Pancreas (tissue), 10 donors: ENCODE measurements around the gene SLC25A51. TPM values are rescaled to one million over a fixed set of nuclear protein-coding genes. Genes with fewer than 3 reads are reported as not detected.

Experiments used
- ATAC-seq, 4 donors: fragments of 200-7000 bp; cut with Tn5 transposase; one replicate each; pipeline versions ENCODE4 v1.8.0 to v1.9.1; 2020; ENCODE audit warnings: mild to moderate bottlenecking in 4 of 4, moderate library complexity in 4 of 4
- DNase-seq, 6 donors: peaks; one replicate each; pipeline ENCODE4 v3.0.0-alpha.2; 2020
- FAIRE-seq: peaks from 2 replicates; lab custom pipeline; 2012; peaks lifted over from hg19 to GRCh38; lab: Jason Lieb, UNC
- H3K27ac ChIP-seq, 4 donors: fragments of 200-600 bp; sonication (generic); 1 replicate in 3 of 4; 2 replicates in 1 of 4; pipeline versions ENCODE4 v1.5.0 to v1.8.0; 2020
- H3K27me3 ChIP-seq, 4 donors: fragments of 200-600 bp; one replicate each; pipeline ENCODE4 v1.8.0; 2021
- H3K36me3 ChIP-seq, 3 donors: fragments of 200-600 bp; sonication (generic) in 1 of 3; one replicate each; pipeline versions ENCODE4 v1.5.0 to v1.8.0; 2020 to 2021
- H3K4me1 ChIP-seq, 3 donors: fragments of 200-600 bp; one replicate each; pipeline ENCODE4 v1.8.0; 2021
- H3K4me3 ChIP-seq, 4 donors: fragments of 200-600 bp; sonication (generic) in 2 of 4; one replicate each; pipeline versions ENCODE4 v1.5.0 to v1.8.0; 2020 to 2021
- H3K9me3 ChIP-seq, 4 donors: fragments of 200-600 bp; one replicate each; pipeline ENCODE4 v1.8.0; 2021
- WGBS, 2 donors: extraction: QIAGEN DNeasy Blood & Tissue Kit; methylation state at CpG; one replicate each; pipeline ENCODE4 v1.1.7; 2013; 5-methylcytosine and 5-hydroxymethylcytosine counted together
- intact Hi-C, 3 donors: fragments of 100-400 bp; cut with DNase I; formaldehyde crosslinking; loops; one replicate each; pipeline versions ENCODE4 v1.11.1 to v1.14.2; 2022
- polyA plus RNA-seq, 2 donors: library from polyadenylated mRNA; stranded (reverse); fragments of 200-250 nt; gene quantifications; one replicate each; pipeline ENCODE4 v1.2.3, GENCODE V29; 2013
- total RNA-seq, 6 donors: library from RNA; stranded (reverse); fragmentation: NEBNext Ultra II Directional in 4 of 6; extraction: Animal tissue kit (Norgen Biotek cat#: 25700) in 4 of 6; gene quantifications; one replicate each; pipeline versions ENCODE4 v1.2.1 to v1.2.4, GENCODE V29; 2021 to 2023
- TF ChIP-seq, protein P1 (sequence below), 4 donors: fragments of 200-600 bp; sonication (generic) in 3 of 4; IDR thresholded peaks; one replicate each; pipeline versions ENCODE4 v1.5.0 to v1.8.0; 2021; ENCODE audit warnings: antibody characterized with exemption in 4 of 4
- donor health status: healthy with polysubstance abuse.
- donor health status: DM: no; HTN: no; CAD: no; lungs with moderate emphysema.
- donor health status: DM: no; HTN: no; CAD: no.
- donor health status: control.
- donor health status: control.
- donor health status: Bipolar disorder and iron deficiency.
- donor health status: DM: yes; HTN: yes; CAD: no.
- donor health status: DM: no; HTN: no; CAD: no.
- donor health status: DM: no; HTN: no; CAD: no.
- donor health status: DM: yes; HTN: yes; CAD: no.

SLC25A51 gene
- total and polyA plus RNA-seq, 8 donors = 3.1 to 19.0 (median 13.2) TPM

DNA sequence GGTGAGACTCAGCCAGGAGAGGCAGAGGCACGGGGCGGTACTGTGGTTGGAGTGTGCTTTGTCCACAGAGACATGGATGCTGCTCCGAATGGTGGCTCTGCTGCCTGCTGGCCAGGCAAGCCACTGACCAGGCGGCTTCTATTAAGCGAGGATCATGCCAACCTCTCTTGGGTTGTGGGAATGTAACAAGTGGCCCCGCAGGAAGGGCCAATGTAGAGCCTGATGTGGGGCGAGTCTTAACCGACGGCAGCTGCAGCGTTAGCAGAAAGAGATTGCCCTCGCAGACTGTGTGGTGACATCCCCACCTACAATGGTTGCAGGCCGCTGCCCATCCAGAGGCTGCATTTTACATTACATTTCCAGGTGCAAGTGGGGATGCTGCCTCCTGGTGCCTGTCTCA lies 46.6 kb upstream of the SLC25A51 start:
- 49 to 55% methylated on average over 12 of the region's 12 CpGs for WGBS, 2 donors
- ATAC-seq = peak in 3 of 4 donors; percentile 28 to 53 (median 34)

DNA sequence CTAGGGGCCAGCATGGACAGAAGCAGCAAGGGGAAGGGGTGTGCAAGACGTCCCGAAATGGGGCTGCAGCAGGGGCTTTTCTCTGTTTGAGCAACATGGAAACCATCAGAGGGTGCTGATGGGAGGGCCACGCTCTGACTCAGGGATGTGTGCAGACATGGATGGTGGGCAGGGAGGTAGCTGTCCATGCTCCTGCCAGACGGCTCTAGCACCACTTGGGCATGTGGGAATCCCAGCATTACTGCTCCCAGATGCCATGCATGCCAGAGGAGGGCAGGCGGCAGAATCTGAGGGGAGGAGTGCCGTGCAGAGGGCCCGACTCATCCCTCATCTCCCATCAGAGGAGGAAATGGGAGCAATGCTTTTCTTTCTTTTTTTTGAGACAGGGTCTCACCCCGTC lies 45.6 kb upstream of the SLC25A51 start:
- TF ChIP-seq, protein P1, sequence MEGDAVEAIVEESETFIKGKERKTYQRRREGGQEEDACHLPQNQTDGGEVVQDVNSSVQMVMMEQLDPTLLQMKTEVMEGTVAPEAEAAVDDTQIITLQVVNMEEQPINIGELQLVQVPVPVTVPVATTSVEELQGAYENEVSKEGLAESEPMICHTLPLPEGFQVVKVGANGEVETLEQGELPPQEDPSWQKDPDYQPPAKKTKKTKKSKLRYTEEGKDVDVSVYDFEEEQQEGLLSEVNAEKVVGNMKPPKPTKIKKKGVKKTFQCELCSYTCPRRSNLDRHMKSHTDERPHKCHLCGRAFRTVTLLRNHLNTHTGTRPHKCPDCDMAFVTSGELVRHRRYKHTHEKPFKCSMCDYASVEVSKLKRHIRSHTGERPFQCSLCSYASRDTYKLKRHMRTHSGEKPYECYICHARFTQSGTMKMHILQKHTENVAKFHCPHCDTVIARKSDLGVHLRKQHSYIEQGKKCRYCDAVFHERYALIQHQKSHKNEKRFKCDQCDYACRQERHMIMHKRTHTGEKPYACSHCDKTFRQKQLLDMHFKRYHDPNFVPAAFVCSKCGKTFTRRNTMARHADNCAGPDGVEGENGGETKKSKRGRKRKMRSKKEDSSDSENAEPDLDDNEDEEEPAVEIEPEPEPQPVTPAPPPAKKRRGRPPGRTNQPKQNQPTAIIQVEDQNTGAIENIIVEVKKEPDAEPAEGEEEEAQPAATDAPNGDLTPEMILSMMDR (IDR thresholded peaks at IDR 0.05) = no peak
- intact Hi-C loops = no loop called here
- DNase-seq (peak in 1 of 6 donors; percentile 16), FAIRE-seq (no peak), ATAC-seq (no peak)
- H3K9me3 ChIP-seq = no peaks in the 10 kb centered on the region
- no peak overlapping the region for H3K4me3 ChIP-seq
- peaks cover 0 to 43% (median under 1%) of the 10 kb centered on the region in 3 donors for H3K36me3 ChIP-seq
- no peaks in the 10 kb centered on the region for H3K27me3 ChIP-seq
- peaks cover 0 to 12% (median 6%) of the 10 kb centered on the region in 3 donors for H3K4me1 ChIP-seq
- WGBS, 2 donors = 81 to 84% methylated on average over 8 of the region's 8 CpGs
- no peak overlapping the region for H3K27ac ChIP-seq

More for the DNA sequence above, 46.6 kb upstream of the SLC25A51 start:
- DNase-seq = peak in 1 of 6 donors; percentile 27
- H3K27ac ChIP-seq = peak overlapping the region in 1 of 4 donors; percentile 67
- peaks cover 0 to 44% (median 8%) of the 10 kb centered on the region in 3 donors for H3K36me3 ChIP-seq
- H3K27me3 ChIP-seq = no peaks in the 10 kb centered on the region
- no peak overlapping the region for H3K4me3 ChIP-seq
- no peak for FAIRE-seq
- H3K9me3 ChIP-seq = no peaks in the 10 kb centered on the region
- intact Hi-C loops = no loop called here
- TF ChIP-seq, protein P1 (IDR thresholded peaks at IDR 0.05) = no peak
- H3K4me1 ChIP-seq = peaks cover 0 to 12% (median 6%) of the 10 kb centered on the region in 3 donors

DNA sequence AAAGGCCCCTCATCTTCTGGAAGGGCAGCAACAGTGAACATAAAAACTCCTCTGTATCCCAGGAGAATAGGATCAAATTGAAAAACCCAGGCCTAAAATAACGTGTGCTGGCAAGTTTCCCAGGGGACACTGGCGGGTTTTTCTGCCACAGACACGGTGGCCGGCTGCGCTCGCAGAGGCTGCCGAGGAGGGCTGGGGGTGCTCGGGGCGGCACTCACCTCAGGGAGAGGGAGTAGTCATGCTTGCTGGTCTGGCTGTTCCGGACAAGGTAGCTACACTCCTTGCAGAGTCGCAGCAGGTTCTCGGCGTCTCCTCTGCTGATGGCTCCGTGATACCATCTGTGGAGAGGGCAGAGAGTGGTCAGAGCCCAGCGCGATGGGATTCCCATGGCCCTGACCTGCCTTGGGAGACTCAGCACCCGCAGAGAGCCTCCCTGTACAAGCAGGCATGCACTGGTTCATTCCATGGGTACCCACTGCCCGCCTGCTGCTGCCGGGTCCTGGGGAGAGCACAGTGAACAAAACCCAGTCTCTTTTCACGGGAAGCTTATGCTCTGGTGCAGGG lies 44.6 kb upstream of the SLC25A51 start:
- H3K4me3 ChIP-seq = no peak overlapping the region
- DNase-seq = peak in 2 of 6 donors; percentile 30 to 40
- peaks cover 0 to 33% (median 0%) of the 10 kb centered on the region in 3 donors for H3K36me3 ChIP-seq
- FAIRE-seq = no peak
- H3K27ac ChIP-seq = no peak overlapping the region
- TF ChIP-seq, protein P1 (IDR thresholded peaks at IDR 0.05) = no peak
- peaks cover 0 to 12% (median 6%) of the 10 kb centered on the region in 3 donors for H3K4me1 ChIP-seq
- 87 to 91% methylated on average over 20 of the region's 20 CpGs for WGBS, 2 donors
- no peaks in the 10 kb centered on the region for H3K27me3 ChIP-seq
- intact Hi-C loops = no loop called here
- ATAC-seq = no peak
- H3K9me3 ChIP-seq = no peaks in the 10 kb centered on the region

DNA sequence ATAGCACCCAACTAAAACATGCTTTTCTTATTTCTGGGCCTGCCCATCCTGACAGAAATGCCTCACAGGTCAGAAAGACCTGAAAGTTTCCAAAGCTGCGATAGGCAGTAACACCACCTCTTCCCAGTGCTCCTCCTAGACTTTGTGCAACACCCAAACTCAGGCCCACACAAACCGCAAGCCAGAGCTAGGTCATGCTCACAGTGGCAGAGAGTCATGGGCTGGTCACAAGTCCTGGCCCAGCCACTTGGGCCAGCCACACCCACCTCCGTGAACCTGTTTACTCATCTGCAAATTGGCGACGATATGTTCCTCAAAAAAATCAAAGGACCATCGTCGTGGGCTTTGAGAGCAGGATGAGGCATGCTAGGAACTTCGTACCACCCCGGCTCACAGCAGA lies 44.0 kb upstream of the SLC25A51 start:
- Histone ChIP-seq H3K36me3 (peaks cover 0 to 32% (median 0%) of the 10 kb centered on the region in 3 donors), H3K27me3 (no peaks in the 10 kb centered on the region), H3K4me1 (peaks cover 0 to 12% (median 6%) of the 10 kb centered on the region in 3 donors), H3K9me3 (no peaks in the 10 kb centered on the region), H3K27ac (no peak overlapping the region), H3K4me3 (no peak overlapping the region)
- ATAC-seq = no peak
- no peak for FAIRE-seq
- WGBS, 2 donors = 79 to 81% methylated on average over 9 of the region's 9 CpGs
- peak in 2 of 6 donors; percentile 3 to 34 for DNase-seq
- TF ChIP-seq, protein P1 (IDR thresholded peaks at IDR 0.05) = no peak
- intact Hi-C loops = no loop called here

DNA sequence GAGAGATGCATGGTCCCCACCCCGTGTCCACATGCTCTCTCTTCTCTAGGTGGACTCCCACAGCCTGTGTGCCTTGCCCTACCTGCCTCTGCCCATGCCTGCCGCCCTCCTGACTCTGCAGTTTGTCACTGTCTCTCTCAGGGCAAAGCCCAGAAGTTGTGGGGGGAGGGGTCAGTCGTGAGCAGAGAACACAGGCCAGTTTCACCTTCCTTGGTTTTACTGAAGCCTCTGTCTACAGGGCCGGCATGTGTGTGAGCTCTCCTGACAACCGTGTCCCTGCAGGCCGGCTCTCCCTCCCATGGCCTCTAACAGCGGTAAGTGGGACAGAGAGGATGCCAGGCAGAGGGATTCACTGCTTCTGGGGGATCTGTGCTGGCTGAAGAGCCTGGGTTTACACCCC lies 43.5 kb upstream of the SLC25A51 start:
- Histone ChIP-seq H3K4me1 (peaks cover 0 to 12% (median 6%) of the 10 kb centered on the region in 3 donors), H3K9me3 (no peaks in the 10 kb centered on the region), H3K27ac (no peak overlapping the region), H3K27me3 (no peaks in the 10 kb centered on the region), H3K36me3 (peaks cover 0 to 32% (median 0%) of the 10 kb centered on the region in 3 donors), H3K4me3 (no peak overlapping the region)
- no peak for ATAC-seq
- TF ChIP-seq, protein P1 (IDR thresholded peaks at IDR 0.05) = no peak
- peak in 2 of 6 donors; percentile 16 to 23 for DNase-seq
- intact Hi-C loops = no loop called here
- no peak for FAIRE-seq
- WGBS, 2 donors = 69 to 84% methylated on average over 7 of the region's 7 CpGs
